Spleen (tissue), 11 donors: ENCODE data around the gene WDR26. TPM values are rescaled to one million over a fixed set of nuclear protein-coding genes. Genes with fewer than 3 reads are reported as not detected.
A peak's percentile ranks its signal among the peaks of the same experiment; 100 is the strongest.
"Not testable (repeated sequence)": the region's sequence is repeated elsewhere in the genome, so short reads cannot be mapped to it uniquely, and the experiment has no call there.

Experiments
- DNase-seq: peaks from one replicate; pipeline ENCODE4 v3.0.0-alpha.2; 2020
- H3K27ac ChIP-seq, 8 donors: fragments of 200-600 bp; sonication (generic) in 7 of 8; 1 replicate in 4 of 8; 2 replicates in 4 of 8; pipeline versions ENCODE4 v1.5.0 to v1.8.0; 2016 to 2021; ENCODE audit warnings: inconsistent platforms in 4 of 8, mild to moderate bottlenecking in 4 of 8, moderate library complexity in 1 of 8
- H3K27me3 ChIP-seq, 7 donors: fragments of 200-600 bp; sonication (generic) in 6 of 7; replicated peaks in 1 of 7; 1 replicate in 4 of 7; 2 replicates in 3 of 7; pipeline versions ENCODE4 v1.5.0 to v1.8.0; 2016 to 2021; ENCODE audit warnings: inconsistent platforms in 3 of 7, mild to moderate bottlenecking in 1 of 7
- H3K36me3 ChIP-seq, 6 donors: fragments of 200-600 bp; sonication (generic) in 5 of 6; 1 replicate in 4 of 6; 2 replicates in 2 of 6; pipeline versions ENCODE4 v1.5.0 to v1.8.0; 2016 to 2021; ENCODE audit warnings: inconsistent platforms in 2 of 6
- H3K4me1 ChIP-seq, 6 donors: fragments of 200-600 bp; sonication (generic) in 5 of 6; 1 replicate in 3 of 6; 2 replicates in 3 of 6; pipeline versions ENCODE4 v1.5.0 to v1.8.0; 2016 to 2021; ENCODE audit warnings: inconsistent platforms in 3 of 6
- H3K4me3 ChIP-seq, 8 donors: fragments of 200-600 bp; sonication (generic) in 7 of 8; 1 replicate in 4 of 8; 2 replicates in 4 of 8; pipeline versions ENCODE4 v1.5.0 to v1.8.0; 2016 to 2021; ENCODE audit warnings: inconsistent platforms in 4 of 8, mild to moderate bottlenecking in 4 of 8, moderate library complexity in 2 of 8
- H3K9me3 ChIP-seq, 8 donors: fragments of 200-600 bp; sonication (generic) in 7 of 8; 1 replicate in 4 of 8; 2 replicates in 4 of 8; pipeline versions ENCODE4 v1.5.0 to v1.8.0; 2016 to 2021; ENCODE audit warnings: inconsistent platforms in 4 of 8
- CTCF ChIP-seq, 11 experiments: fragments of 200-600 bp in 7 of 11; fragments of 450-650 bp in 4 of 11; sonication (generic) in 4 of 11; IDR thresholded peaks in 8 of 11; conservative IDR thresholded peaks in 3 of 11; 1 replicate in 7 of 11; 2 replicates in 4 of 11; pipeline versions ENCODE4 v1.4.0 to v1.8.0; 2016 to 2021; ENCODE audit warnings: antibody characterized with exemption in 11 of 11, inconsistent platforms in 4 of 11, mild to moderate bottlenecking in 1 of 11
- POLR2A ChIP-seq, 3 donors: fragments of 450-650 bp; IDR thresholded peaks; one replicate each; pipeline ENCODE4 v1.5.1; 2017; ENCODE audit warnings: antibody characterized with exemption in 3 of 3, mild to moderate bottlenecking in 1 of 3
- POLR2AphosphoS5 ChIP-seq, 3 donors: sonication (generic); formaldehyde crosslinking; IDR thresholded peaks; one replicate each; pipeline ENCODE4 v1.5.1; 2017; ENCODE audit warnings: antibody characterized with exemption in 3 of 3
- WGBS, 5 donors: extraction: QIAGEN DNeasy Blood & Tissue Kit in 3 of 5; methylation state at CpG; one replicate each; pipeline versions ENCODE4 v1.1.5 to v1.1.7; 2013 to 2018; 5-methylcytosine and 5-hydroxymethylcytosine counted together
- intact Hi-C: fragments of 100-400 bp; cut with DNase I; formaldehyde crosslinking; loops from one replicate; pipeline ENCODE4 v1.15.0; 2023; ENCODE audit warnings: low total_unique reads
- polyA plus RNA-seq, 3 donors: library from polyadenylated mRNA; stranded (reverse); fragments of 200-250 nt; gene quantifications; one replicate each; pipeline ENCODE4 v1.2.1, GENCODE V29; 2013
- total RNA-seq, 7 donors: library from RNA; depleted of rRNA in 3 of 7; stranded (reverse); fragments of >200 nt in 3 of 7; fragmentation: NEBNext Ultra II Directional in 4 of 7; extraction: Animal tissue kit (Norgen Biotek cat#: 25700) in 4 of 7; gene quantifications; one replicate each; pipeline versions ENCODE4 v1.1.0 to v1.2.1, GENCODE V29; 2016 to 2021
- donor health status: healthy with polysubstance abuse.
- donor health status: DM: no; HTN: no; CAD: no; lungs with moderate emphysema.
- donor health status: DM: no; HTN: no; CAD: no.
- donor health status: Bipolar disorder and iron deficiency.
- donor health status: healthy.
- donor health status: DM: no; HTN: no; CAD: no.
- donor health status: DM: yes; HTN: yes; CAD: no.

The WDR26 gene
- total and polyA plus RNA-seq, 10 donors, result 22.0 to 148 (median 119) TPM

- H3K9me3 ChIP-seq, result no peaks in the 10 kb centered on the region
- peaks cover 0 to 25% (median 0%) of the 10 kb centered on the region in 6 donors for H3K36me3 ChIP-seq
- 15 to 35% (median 29%) methylated on average over 9 of the region's 9 CpGs for WGBS, 5 donors
- intact Hi-C loops, result no loop called here
- TF ChIP-seq POLR2AphosphoS5 (IDR thresholded peaks at IDR 0.05), result no peak
- TF ChIP-seq CTCF (IDR thresholded peaks at IDR 0.05 in 8 of 11, conservative IDR thresholded peaks at IDR 0.05 in 3 of 11), result peak in 2 of 11 experiments; percentile 20 to 56
- no peak for TF ChIP-seq POLR2A (IDR thresholded peaks at IDR 0.05)
- no peaks in the 10 kb centered on the region for H3K27me3 ChIP-seq
- peak overlapping the region; percentile 70 to 96 (median 92) for H3K27ac ChIP-seq
- no peak for DNase-seq
- H3K4me1 ChIP-seq, result peaks cover 10 to 54% (median 29%) of the 10 kb centered on the region in 6 donors
- H3K4me3 ChIP-seq, result peak overlapping the region; percentile 84 to 98 (median 92)
Observed at GRCh38 chr1:224357626-224358124, 76.9 kb downstream of the WDR26 start.

- H3K27ac ChIP-seq, result peak within 1 kb of the TSS; percentile 70 to 96 (median 92)
- WGBS, 5 donors, result 0 to 2% (median 0%) methylated on average over 35 to 78 of the region's 78 CpGs
- peak; percentile 98 for DNase-seq
- intact Hi-C loops, result no loop called here
- H3K4me1 ChIP-seq, result peaks cover 10 to 54% (median 29%) of the 10 kb centered on the region in 6 donors
- TF ChIP-seq POLR2AphosphoS5 (IDR thresholded peaks at IDR 0.05) (peak; percentile 98 to 99 (median 98)), CTCF (IDR thresholded peaks at IDR 0.05 in 8 of 11, conservative IDR thresholded peaks at IDR 0.05 in 3 of 11) (no peak), POLR2A (IDR thresholded peaks at IDR 0.05) (peak; percentile 51 to 82 (median 75))
- H3K27me3 ChIP-seq, result no peaks in the 10 kb centered on the region
- peaks cover 0 to 18% (median 0%) of the 10 kb centered on the region in 6 donors for H3K36me3 ChIP-seq
- H3K4me3 ChIP-seq, result peak within 1 kb of the TSS; percentile 84 to 98 (median 92)
- H3K9me3 ChIP-seq, result no peaks in the 10 kb centered on the region
Observed at GRCh38 chr1:224356685-224357625, 77.6 kb downstream of the WDR26 start, which contains the start of gene CNIH4. Gene CNIH4 (plus strand): TSS chr1:224356879. CDS start chr1:224356925, 46 bp downstream.

- WGBS, 5 donors, result 69 to 84% (median 77%) methylated on average over 5 of the region's 5 CpGs
- DNase-seq, result no peak
- peaks cover 10 to 27% (median 22%) of the 10 kb centered on the region in 6 donors for H3K4me1 ChIP-seq
- no peak overlapping the region for H3K4me3 ChIP-seq
- H3K27ac ChIP-seq, result no peak overlapping the region
- intact Hi-C loops, result no loop called here
- no peaks in the 10 kb centered on the region for H3K36me3 ChIP-seq
- no peaks in the 10 kb centered on the region for H3K27me3 ChIP-seq
- no peaks in the 10 kb centered on the region for H3K9me3 ChIP-seq
- no peak for TF ChIP-seq POLR2A (IDR thresholded peaks at IDR 0.05)
- TF ChIP-seq CTCF (IDR thresholded peaks at IDR 0.05 in 8 of 11, conservative IDR thresholded peaks at IDR 0.05 in 3 of 11), result no peak
- TF ChIP-seq POLR2AphosphoS5 (IDR thresholded peaks at IDR 0.05), result no peak
Observed at GRCh38 chr1:224353975-224354925, 80.3 kb downstream of the WDR26 start.

GRCh38 chr1:224352436-224353085, 82.0 kb downstream of the WDR26 start:
- intact Hi-C loops, DNase-seq, H3K4me3 ChIP-seq, H3K27ac ChIP-seq, H3K9me3 ChIP-seq, H3K36me3 ChIP-seq, H3K27me3 ChIP-seq: not testable (repeated sequence)
- H3K4me1 ChIP-seq, result peaks cover 2 to 11% (median 5%) of the 10 kb centered on the region in 6 donors
- WGBS, 5 donors, result 94 to 96% (median 94%) methylated on average over 26 to 49 of the region's 49 CpGs

- H3K4me1 ChIP-seq, DNase-seq, intact Hi-C loops, H3K9me3 ChIP-seq, H3K36me3 ChIP-seq, H3K27ac ChIP-seq, H3K4me3 ChIP-seq, H3K27me3 ChIP-seq: not testable (repeated sequence)
- 89 to 97% (median 94%) methylated on average over 15 to 30 of the region's 30 CpGs for WGBS, 5 donors
Observed at GRCh38 chr1:224349716-224350115, 84.9 kb downstream of the WDR26 start.
